Measurements from ENCODE around the gene DGKZ. TPM values are rescaled to one million over a fixed set of nuclear protein-coding genes. Genes with fewer than 3 reads are reported as not detected.

The DGKZ gene
- total RNA-seq, 1 donor from 2014 or later: 46.8 TPM

- Mint-ChIP-seq H3K36me3 (ENCODE audit: low read depth) (peaks cover 32% of the 10 kb centered on the region), H3K9me3 (ENCODE audit: low read depth) (no peaks in the 10 kb centered on the region), H3K27ac (ENCODE audit: unreplicated experiment) (no peak overlapping the region), H3K27me3 (ENCODE audit: low read depth) (no peaks in the 10 kb centered on the region), H3K4me3 (ENCODE audit: unreplicated experiment) (no peak overlapping the region), H3K4me1 (ENCODE audit: low read depth) (no peaks in the 10 kb centered on the region)
- no peak for TF ChIP-seq CTCF (IDR thresholded peaks at IDR 0.05)
- no peak for DNase-seq (ENCODE audit: low spot score)
Measured at GRCh38 chr11:46418751-46419150, 71.5 kb downstream of the DGKZ start.

- peaks cover 26% of the 10 kb centered on the region for H3K36me3 Mint-ChIP-seq (ENCODE audit: low read depth)
- TF ChIP-seq CTCF (IDR thresholded peaks at IDR 0.05): no peak
- H3K27me3 Mint-ChIP-seq (ENCODE audit: low read depth): no peaks in the 10 kb centered on the region
- no peak overlapping the region for H3K4me3 Mint-ChIP-seq (ENCODE audit: unreplicated experiment)
- no peaks in the 10 kb centered on the region for H3K9me3 Mint-ChIP-seq (ENCODE audit: low read depth)
- no peak for DNase-seq (ENCODE audit: low spot score)
- H3K4me1 Mint-ChIP-seq (ENCODE audit: low read depth): no peaks in the 10 kb centered on the region
- no peak overlapping the region for H3K27ac Mint-ChIP-seq (ENCODE audit: unreplicated experiment)
Measured at GRCh38 chr11:46420513-46420912, 73.2 kb downstream of the DGKZ start.

GRCh38 chr11:46421257-46421880 is 74.1 kb downstream of the DGKZ start:
- Mint-ChIP-seq H3K9me3 (ENCODE audit: low read depth) (no peaks in the 10 kb centered on the region), H3K27me3 (ENCODE audit: low read depth) (no peaks in the 10 kb centered on the region), H3K36me3 (ENCODE audit: low read depth) (peaks cover 21% of the 10 kb centered on the region), H3K4me3 (ENCODE audit: unreplicated experiment) (no peak overlapping the region), H3K4me1 (ENCODE audit: low read depth) (no peaks in the 10 kb centered on the region), H3K27ac (ENCODE audit: unreplicated experiment) (no peak overlapping the region)
- DNase-seq (ENCODE audit: low spot score): no peak
- no peak for TF ChIP-seq CTCF (IDR thresholded peaks at IDR 0.05)

GRCh38 chr11:46422588-46422987 is 75.3 kb downstream of the DGKZ start:
- no peak for DNase-seq (ENCODE audit: low spot score)
- Mint-ChIP-seq H3K36me3 (ENCODE audit: low read depth) (peaks cover 16% of the 10 kb centered on the region), H3K4me3 (ENCODE audit: unreplicated experiment) (no peak overlapping the region), H3K9me3 (ENCODE audit: low read depth) (no peaks in the 10 kb centered on the region), H3K27ac (ENCODE audit: unreplicated experiment) (no peak overlapping the region), H3K27me3 (ENCODE audit: low read depth) (no peaks in the 10 kb centered on the region), H3K4me1 (ENCODE audit: low read depth) (no peaks in the 10 kb centered on the region)
- TF ChIP-seq CTCF (IDR thresholded peaks at IDR 0.05): no peak

GRCh38 chr11:46426233-46426991 is 79.1 kb downstream of the DGKZ start:
- TF ChIP-seq CTCF (IDR thresholded peaks at IDR 0.05): no peak
- Mint-ChIP-seq H3K9me3 (ENCODE audit: low read depth) (no peaks in the 10 kb centered on the region), H3K36me3 (ENCODE audit: low read depth) (peaks cover 20% of the 10 kb centered on the region), H3K27ac (ENCODE audit: unreplicated experiment) (no peak overlapping the region), H3K4me3 (ENCODE audit: unreplicated experiment) (no peak overlapping the region), H3K27me3 (ENCODE audit: low read depth) (no peaks in the 10 kb centered on the region), H3K4me1 (ENCODE audit: low read depth) (peaks cover 11% of the 10 kb centered on the region)
- no peak for DNase-seq (ENCODE audit: low spot score)

All from chondrocyte (in vitro differentiated cells).